ENCODE measurements around the gene TATDN3.
"Not testable (repeated sequence)": the region's sequence is repeated elsewhere in the genome, so short reads cannot be mapped to it uniquely, and the experiment has no call there.

Gene TATDN3

GRCh38 chr1:212762234-212762633, 29.5 kb upstream of the TATDN3 start:
- no peak for TF ChIP-seq CTCF (IDR thresholded peaks at IDR 0.05; ENCODE audit: control insufficient read depth, insufficient read depth, low read depth, low read length, missing control alignments)
- H3K4me3 ChIP-seq (ENCODE audit: control insufficient read depth, low read depth, low read length): no peak overlapping the region
- DNase-seq (ENCODE audit: low read depth): no peak

GRCh38 chr1:212762839-212763238, 28.9 kb upstream of the TATDN3 start:
- DNase-seq (ENCODE audit: low read depth): no peak

GRCh38 chr1:212764718-212765281, 26.9 kb upstream of the TATDN3 start:
- H3K4me3 ChIP-seq (ENCODE audit: control insufficient read depth, low read depth, low read length); DNase-seq (ENCODE audit: low read depth): not testable (repeated sequence)

More at GRCh38 chr1:212762839-212763238, 28.9 kb upstream of the TATDN3 start:
- no peak for TF ChIP-seq CTCF (IDR thresholded peaks at IDR 0.05; ENCODE audit: control insufficient read depth, insufficient read depth, low read depth, low read length, missing control alignments)
- H3K4me3 ChIP-seq (ENCODE audit: control insufficient read depth, low read depth, low read length): no peak overlapping the region

GRCh38 chr1:212766825-212767224, 24.9 kb upstream of the TATDN3 start:
- DNase-seq (ENCODE audit: low read depth): not testable (repeated sequence)

GRCh38 chr1:212769459-212770167, 22.1 kb upstream of the TATDN3 start:
- DNase-seq (ENCODE audit: low read depth): no peak
- TF ChIP-seq CTCF (IDR thresholded peaks at IDR 0.05; ENCODE audit: control insufficient read depth, insufficient read depth, low read depth, low read length, missing control alignments): no peak
- H3K4me3 ChIP-seq (ENCODE audit: control insufficient read depth, low read depth, low read length): no peak overlapping the region

More at GRCh38 chr1:212766825-212767224, 24.9 kb upstream of the TATDN3 start:
- H3K4me3 ChIP-seq (ENCODE audit: control insufficient read depth, low read depth, low read length): not testable (repeated sequence)

- no peak overlapping the region for H3K4me3 ChIP-seq (ENCODE audit: control insufficient read depth, low read depth, low read length)
- TF ChIP-seq CTCF (IDR thresholded peaks at IDR 0.05; ENCODE audit: control insufficient read depth, insufficient read depth, low read depth, low read length, missing control alignments): no peak
- no peak for DNase-seq (ENCODE audit: low read depth)
Measured at GRCh38 chr1:212771341-212771740, 20.4 kb upstream of the TATDN3 start.

- H3K4me3 ChIP-seq (ENCODE audit: control insufficient read depth, low read depth, low read length): no peak overlapping the region
- TF ChIP-seq CTCF (IDR thresholded peaks at IDR 0.05; ENCODE audit: control insufficient read depth, insufficient read depth, low read depth, low read length, missing control alignments): no peak
- no peak for DNase-seq (ENCODE audit: low read depth)
Measured at GRCh38 chr1:212773011-212773410, 18.7 kb upstream of the TATDN3 start.

All from AG09309 (cell line).